Gastrocnemius medialis (tissue), 4 donors: ENCODE results near the gene FOXJ1.

Experiments used
- POLR2A ChIP-seq, 2 donors: fragments of 450-650 bp; IDR thresholded peaks; one replicate each; pipeline ENCODE4 v1.6.1; 2017; ENCODE audit warnings: antibody characterized with exemption in 2 of 2, mild to moderate bottlenecking in 2 of 2, moderate library complexity in 2 of 2
- TF ChIP-seq, protein P1 (sequence below), 5 experiments: fragments of 450-650 bp in 3 of 5; fragments of 200-600 bp in 2 of 5; sonication (generic) in 2 of 5; IDR thresholded peaks in 4 of 5; conservative IDR thresholded peaks in 1 of 5; 1 replicate in 4 of 5; 2 replicates in 1 of 5; pipeline ENCODE4 v1.5.1; 2016 to 2019; ENCODE audit warnings: antibody characterized with exemption in 5 of 5, mild to moderate bottlenecking in 3 of 5, moderate library complexity in 3 of 5

DNA sequence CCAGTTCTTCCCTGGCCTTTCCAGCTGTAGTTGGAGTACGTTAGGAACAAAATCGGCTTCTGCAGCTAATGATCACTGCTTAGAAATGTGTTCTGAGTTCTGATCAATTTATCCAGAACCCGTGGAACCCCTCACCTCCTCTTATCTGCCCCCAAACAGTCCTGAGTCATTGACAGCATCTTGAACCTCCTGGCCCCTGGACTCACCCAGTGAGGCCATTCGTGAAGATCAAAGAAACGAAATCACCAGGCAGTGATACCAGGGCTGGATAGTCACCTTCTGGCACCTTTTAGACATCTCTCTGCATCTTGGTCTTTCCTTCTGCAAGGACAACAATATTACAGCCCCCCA is 20.4 kb downstream of the FOXJ1 start:
- TF ChIP-seq, protein P1, sequence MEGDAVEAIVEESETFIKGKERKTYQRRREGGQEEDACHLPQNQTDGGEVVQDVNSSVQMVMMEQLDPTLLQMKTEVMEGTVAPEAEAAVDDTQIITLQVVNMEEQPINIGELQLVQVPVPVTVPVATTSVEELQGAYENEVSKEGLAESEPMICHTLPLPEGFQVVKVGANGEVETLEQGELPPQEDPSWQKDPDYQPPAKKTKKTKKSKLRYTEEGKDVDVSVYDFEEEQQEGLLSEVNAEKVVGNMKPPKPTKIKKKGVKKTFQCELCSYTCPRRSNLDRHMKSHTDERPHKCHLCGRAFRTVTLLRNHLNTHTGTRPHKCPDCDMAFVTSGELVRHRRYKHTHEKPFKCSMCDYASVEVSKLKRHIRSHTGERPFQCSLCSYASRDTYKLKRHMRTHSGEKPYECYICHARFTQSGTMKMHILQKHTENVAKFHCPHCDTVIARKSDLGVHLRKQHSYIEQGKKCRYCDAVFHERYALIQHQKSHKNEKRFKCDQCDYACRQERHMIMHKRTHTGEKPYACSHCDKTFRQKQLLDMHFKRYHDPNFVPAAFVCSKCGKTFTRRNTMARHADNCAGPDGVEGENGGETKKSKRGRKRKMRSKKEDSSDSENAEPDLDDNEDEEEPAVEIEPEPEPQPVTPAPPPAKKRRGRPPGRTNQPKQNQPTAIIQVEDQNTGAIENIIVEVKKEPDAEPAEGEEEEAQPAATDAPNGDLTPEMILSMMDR (IDR thresholded peaks at IDR 0.05 in 4 of 5, conservative IDR thresholded peaks at IDR 0.05 in 1 of 5), result no peak
- no peak for TF ChIP-seq POLR2A (IDR thresholded peaks at IDR 0.05)
